HFF-Myc (cell line): ENCODE results near the gene UGT1A4.
"Not testable (repeated sequence)": the region's sequence is repeated elsewhere in the genome, so short reads cannot be mapped to it uniquely, and the experiment has no call there.

ENCODE experiments used
- DNase-seq: peaks from one replicate; pipeline ENCODE4 v3.0.0-alpha.2; 2011; ENCODE audit warnings: low read depth; ENCODE audit errors: extremely low read depth
- H3K4me3 ChIP-seq: replicated peaks from 2 replicates; pipeline ENCODE4 v1.5.1; 2011; ENCODE audit warnings: low read depth, mild to moderate bottlenecking, control low read depth, low read length
- CTCF ChIP-seq: IDR thresholded peaks from 2 replicates; pipeline ENCODE4 v1.5.1; 2012; ENCODE audit warnings: mild to moderate bottlenecking, low read depth, low read length, control low read depth; ENCODE audit errors: missing control alignments

The UGT1A4 gene

DNA sequence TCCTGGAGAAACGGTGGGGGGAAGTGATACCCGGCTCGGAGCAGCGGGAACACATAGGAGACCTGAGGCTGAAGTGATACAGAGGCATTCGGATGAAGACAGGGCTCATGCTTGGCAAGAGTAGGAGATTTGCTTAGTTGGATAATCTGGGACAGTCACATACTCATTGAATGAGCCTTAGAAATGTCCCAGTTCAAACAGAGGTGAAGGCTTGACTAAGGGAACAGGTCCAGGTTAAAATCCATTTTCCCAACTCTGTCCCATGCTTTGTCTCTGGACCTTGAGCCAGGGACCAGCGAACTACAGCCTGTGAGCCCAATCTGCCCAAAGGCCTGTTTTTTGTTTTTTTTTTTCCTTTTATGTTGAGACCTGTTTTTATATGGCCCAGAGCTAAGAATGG, 24.6 kb upstream of the UGT1A4 start:
- DNase-seq: no peak
- H3K4me3 ChIP-seq: no peak overlapping the region
- no peak for TF ChIP-seq CTCF

GRCh38 chr2:233698740-233699139, 19.8 kb upstream of the UGT1A4 start:
- DNase-seq: no peak
- H3K4me3 ChIP-seq: no peak overlapping the region
- TF ChIP-seq CTCF: no peak

DNA sequence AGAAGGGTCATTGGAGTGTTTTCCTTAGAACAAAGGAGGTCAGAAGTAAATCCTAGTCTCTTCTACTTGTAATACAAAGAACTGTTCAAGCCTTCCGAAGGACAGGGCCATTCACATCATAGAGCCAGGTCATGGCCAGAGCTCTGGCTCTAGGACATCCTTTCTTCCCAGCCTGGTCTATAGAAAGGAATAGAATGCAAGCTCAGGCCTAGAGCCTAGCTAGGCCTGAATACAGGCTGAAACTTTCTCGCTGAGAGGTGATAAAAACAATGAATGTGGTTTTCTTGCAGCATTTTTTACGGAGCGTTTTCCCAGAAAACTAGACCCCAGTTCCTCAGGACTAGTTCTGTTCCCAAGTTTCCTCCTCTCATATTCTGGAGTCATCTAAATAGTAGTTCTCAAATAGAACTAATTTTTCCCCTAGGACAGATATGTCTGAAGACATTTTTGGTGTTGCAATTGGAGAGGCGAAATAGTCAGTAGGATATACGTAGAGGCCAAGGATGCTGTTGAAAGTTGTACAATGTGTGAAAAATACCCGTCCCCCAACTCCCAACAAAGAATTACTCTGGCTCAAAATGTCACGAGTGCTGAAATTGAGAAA, 19.0 kb upstream of the UGT1A4 start:
- DNase-seq: no peak
- H3K4me3 ChIP-seq: no peak overlapping the region
- TF ChIP-seq CTCF: no peak

DNA sequence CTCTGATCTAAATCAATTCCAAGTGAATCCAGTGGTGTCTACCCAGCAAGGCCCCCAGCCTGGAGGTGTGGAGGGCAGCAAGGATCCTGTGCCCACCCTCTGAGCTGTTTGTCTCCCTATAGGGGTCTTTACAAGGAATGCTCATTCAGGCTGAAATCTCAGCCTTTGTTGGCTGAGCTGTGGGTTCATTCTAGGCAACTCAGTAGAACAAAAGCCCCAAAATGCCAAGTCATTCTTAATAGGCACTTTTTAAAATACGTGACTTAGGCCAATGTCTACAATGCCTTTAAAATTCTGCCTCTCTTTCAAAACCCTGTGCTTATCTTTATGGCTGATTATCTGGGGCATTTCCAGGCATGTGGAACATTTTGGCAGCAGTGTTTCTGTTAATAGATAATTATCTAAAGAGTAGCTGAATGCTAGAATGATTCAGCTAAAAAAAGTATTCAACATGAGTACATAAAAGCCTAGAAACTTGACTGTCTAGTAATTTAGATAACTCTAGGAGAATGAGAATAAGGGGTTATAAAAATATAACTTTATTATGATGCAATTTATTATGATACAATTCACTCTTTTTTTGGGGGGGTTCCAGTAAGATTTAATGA, 18.4 kb upstream of the UGT1A4 start:
- H3K4me3 ChIP-seq: no peak overlapping the region
- no peak for DNase-seq
- TF ChIP-seq CTCF: no peak

GRCh38 chr2:233700842-233701241, 17.7 kb upstream of the UGT1A4 start:
- DNase-seq, H3K4me3 ChIP-seq: not testable (repeated sequence)

DNA sequence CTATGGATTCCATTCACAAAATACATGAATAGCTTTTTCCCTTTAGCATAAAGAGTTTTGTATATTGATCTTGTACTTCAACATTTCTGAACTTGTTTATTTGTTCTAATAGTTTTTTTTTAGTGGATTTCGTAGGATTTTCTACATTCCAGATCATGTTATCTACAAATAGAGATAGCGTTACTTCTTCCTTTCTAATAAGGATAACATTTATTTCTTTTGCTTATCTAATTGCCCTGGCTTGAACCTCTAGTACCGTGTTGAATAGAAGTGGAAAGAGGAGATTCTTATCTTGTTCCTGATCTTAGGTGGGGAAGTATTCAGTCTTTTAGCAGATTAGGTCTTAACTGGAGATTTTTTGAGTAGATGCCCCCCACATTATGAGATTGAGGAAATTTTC, 16.3 kb upstream of the UGT1A4 start:
- H3K4me3 ChIP-seq: no peak overlapping the region
- DNase-seq: no peak
- no peak for TF ChIP-seq CTCF

GRCh38 chr2:233705911-233706506, 12.5 kb upstream of the UGT1A4 start:
- H3K4me3 ChIP-seq: no peak overlapping the region
- no peak for TF ChIP-seq CTCF
- no peak for DNase-seq
